Measurements from ENCODE around the gene KLHL30.
"Not testable (repeated sequence)": the region's sequence is repeated elsewhere in the genome, so short reads cannot be mapped to it uniquely, and the experiment has no call there.

The KLHL30 gene

DNA sequence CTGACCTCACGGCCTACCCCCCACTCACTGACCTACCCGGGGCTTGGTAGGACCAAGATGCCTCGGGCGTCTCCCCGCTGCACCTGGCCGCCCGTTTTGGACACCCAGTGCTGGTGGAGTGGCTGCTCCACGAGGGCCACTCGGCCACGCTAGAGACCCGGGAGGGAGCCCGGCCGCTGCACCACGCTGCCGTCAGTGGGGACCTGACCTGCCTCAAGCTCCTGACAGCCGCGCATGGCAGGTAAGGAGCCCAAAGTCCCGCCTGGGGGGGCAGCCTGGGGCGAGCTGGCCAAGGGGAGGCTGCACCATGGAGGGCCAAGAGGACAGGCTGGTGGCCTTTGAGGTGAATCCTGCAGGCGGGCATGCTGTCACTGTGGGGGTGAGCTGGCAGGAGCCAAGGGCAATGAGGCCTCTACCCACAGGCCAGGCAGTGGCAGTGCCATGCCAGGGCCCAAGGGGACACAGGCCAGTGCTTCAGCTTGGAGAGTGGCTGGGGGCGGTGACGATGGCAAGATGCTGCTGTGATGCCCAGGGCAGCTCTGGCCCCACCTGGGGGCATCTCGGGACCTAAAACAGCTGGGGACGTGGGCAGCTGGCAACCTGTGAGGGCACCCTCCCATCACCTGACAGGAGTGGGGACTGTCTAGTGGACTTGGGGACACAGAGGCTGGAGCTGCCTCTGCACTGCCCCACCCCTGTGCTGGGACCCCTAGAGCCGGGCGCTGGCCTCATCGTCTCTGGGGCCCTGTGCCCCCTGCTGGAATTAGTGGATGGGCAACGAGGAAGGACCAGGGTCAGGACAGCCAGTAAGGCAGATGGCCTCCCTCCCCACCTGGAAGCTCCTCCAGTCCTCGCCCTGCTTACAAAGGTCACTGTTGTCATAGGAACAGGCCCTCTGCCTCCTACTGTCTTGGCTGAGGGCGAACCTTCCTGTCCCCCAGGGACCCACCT lies 36.3 kb upstream of the KLHL30 start:
- DNase-seq (ENCODE audit: low read depth, low spot score) = no peak

DNA sequence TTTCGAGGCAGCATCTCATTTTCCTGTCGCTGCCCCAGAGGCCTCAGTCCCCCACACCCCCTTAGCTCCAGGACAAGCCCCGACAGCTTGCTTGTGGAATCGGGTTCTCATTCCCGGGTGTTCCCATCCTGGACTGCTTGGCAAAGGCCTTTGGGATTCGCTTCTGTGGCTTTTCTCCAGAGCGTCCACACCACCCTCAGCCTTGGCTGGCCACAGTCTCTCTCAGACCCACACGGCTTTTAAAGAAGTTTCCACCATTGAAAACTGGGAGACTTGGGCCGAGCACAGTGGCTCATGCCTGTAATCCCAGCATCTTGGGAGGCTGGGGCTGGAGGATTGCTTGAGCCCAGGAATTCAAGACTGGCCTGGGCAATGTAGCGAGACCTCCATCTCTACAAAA lies 35.6 kb upstream of the KLHL30 start:
- no peak for DNase-seq (ENCODE audit: low read depth, low spot score)

DNA sequence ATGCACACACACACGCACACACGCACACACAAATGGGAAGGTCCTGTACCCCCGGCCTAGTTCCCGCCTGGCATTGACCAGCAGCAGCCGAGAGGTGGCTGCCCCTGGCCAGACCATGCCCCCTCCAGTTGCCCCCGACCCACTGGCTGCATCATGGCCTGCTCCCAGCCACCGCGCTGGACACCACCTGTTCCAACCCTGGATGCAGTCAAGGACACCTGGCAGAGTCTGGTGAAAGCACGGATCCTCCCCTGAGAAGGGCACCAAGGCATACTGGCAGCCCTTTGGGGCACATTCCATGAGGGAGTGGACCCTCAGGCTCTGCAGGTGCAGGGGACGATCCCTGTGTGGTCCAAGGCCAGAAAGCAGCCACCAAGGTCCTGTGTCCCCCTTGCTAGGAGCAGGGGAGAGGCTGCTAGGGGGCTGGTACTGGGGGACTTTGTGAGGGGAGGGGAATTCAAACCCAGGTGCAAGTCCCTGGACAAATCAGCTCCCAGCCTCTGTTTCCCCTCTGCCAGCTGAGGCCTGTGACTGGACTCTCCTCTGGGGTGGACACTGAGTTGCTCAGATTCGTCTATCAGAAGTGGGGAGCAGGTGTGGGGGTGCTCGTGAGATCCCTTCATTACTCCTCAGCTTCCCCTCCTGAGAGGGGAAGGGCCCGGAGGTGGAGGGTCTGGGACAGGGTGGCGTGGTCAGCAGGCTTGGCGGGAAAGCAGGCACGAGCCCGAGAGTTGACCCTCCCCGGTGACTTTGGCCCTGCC lies 34.8 kb upstream of the KLHL30 start:
- no peak for DNase-seq (ENCODE audit: low read depth, low spot score)

DNA sequence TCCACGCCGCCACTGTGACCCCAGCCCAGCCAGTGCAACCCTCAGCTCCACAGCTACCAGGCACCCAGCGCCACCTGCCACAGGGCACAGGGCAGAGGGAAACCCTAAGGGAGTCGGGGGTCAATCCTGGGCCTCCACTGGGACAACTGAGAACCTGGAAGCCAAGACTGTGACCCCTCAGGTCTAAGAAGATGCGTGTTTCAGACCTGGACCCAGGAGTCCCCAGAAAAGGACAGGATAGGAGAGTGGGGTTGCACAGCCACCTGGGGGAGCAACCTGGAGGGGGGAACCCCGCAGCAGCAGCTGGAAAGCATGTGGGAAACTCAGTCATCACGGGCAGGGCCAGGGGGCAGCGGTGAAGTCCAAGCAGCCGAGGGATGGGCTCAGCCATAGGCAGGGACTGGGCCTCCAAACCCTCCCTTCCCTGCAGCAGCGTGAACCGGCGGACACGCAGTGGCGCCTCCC lies 34.2 kb upstream of the KLHL30 start:
- no peak for DNase-seq (ENCODE audit: low read depth, low spot score)

DNA sequence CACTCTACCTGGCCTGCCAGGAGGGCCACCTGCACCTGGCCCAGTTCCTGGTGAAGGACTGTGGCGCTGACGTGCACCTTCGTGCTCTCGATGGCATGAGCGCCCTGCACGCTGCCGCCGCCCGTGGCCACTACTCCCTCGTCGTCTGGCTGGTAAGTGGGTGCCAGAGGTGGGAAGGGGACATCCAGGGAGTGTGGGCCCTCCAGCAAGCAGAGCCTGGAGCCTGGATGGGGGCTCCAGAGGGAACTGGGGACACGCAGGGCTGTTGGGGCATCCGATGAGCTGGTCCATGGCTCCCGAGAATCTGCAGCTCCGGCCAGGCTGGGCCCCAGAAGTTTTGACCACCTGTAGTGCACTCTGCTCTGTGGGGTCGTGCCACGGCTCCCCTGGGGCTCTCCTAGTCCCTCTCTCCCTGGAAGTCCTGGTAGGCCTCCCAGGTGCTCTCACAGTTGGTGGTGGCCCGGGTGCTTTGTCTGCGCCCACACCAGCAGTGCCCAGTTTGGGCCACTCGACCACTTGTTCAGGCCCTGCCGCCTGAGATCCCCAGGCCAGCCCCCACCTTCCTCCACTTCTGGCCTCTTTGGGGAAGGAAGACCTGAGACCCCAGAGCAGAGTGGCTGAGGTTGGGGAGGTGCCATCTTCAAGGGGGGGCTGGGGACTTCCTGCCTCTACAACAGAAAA lies 33.6 kb upstream of the KLHL30 start:
- DNase-seq (ENCODE audit: low read depth, low spot score) = no peak

DNA sequence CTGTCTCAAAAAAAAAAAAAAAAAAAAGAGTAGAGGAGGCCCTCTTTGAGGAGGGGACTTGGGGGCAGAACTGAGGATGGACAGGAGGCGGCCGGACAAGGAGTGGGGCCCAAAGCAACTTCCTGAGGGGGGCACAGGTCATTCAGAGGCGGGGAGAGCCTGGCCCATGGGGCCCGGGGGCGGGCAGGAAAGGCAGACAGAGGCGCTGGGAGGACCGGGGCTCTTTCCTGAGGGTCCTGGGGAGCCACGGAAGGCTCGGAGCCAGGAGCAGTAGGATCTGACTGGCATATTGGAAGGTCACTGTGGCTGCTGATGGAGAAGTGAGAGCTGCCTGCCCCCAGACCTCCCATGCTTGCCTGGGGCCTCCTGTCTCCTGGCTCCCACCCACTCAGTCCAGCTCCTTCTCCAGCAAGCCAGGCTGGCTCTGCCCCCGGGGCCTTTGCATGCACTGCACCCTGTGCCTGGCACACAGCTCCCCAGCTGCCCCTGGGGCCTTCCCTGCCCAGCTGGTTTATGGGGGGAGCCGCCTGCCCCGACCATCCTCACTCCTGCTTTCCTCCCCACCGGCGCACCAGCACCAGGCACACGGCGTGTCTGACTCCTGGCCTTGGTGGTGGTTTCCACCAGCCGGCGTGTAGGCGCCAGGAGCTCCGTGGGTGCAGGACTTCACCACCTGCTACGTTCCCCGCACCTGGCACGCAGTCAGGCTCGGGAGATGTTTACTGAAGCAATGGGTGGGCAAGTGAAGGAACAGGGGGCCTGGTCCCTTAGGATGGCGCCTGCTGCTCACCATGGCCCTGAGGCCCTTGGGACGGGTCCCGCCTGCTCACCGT lies 32.7 kb upstream of the KLHL30 start:
- DNase-seq (ENCODE audit: low read depth, low spot score) = no peak

DNA sequence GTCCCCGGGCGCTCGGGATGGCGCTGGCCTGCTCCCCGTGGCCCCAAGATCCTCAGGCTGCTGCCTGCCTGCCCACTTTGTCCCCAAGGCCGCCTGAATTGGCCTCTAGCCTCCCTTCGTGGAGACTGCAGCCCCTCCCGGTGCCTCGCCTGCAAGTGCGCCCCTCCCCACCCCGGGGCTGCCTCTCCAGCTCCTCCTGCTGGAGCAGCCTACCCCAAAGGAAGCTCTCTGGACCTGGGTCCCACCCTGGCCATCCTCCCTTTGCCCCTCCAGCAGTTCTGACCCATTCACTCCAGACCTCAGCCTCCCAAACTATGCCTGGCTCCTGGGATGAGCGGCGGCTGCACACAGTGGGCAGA lies 32.1 kb upstream of the KLHL30 start:
- no peak for DNase-seq (ENCODE audit: low read depth, low spot score)

DNA sequence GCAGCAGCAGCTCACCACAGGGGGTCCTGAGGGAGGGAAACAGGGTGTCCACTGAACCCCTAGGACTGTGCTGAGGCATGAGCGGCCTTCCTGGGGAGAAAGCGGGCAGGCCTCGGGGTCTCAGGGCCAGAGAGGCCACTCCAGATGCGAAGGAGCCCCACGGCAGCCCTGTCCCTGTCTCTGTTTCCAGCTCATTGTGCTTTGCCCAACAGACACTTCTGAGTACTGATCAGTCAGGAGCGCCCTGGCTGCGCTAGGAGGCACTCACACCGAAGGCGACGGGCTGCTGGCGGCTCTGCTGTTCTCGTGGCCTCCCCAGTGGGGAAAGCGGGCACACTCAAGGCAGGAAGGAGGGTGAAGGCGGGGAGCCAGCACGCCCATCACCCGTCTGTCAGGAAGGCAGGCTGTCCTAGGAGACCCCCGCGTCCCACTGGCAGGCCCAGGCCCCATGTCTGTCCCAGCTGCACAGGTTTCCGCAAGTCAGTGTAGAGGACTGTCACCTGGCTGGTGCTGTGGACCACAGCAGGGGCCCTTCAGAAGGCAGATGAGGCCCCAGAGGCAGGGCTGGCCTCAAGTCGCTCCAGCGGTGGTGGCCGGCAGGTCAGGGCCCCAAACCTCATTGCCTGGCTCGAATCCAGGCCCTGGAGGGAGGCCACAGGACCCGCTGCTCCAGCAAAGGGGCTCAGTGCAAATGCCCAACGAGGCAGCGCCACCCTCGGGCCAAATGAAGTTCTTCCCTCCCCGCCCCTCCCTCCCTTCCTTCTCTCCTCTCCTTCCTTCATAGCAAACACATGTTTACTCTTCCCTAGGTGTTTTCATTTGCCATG lies 31.6 kb upstream of the KLHL30 start:
- DNase-seq (ENCODE audit: low read depth, low spot score) = no peak

DNA sequence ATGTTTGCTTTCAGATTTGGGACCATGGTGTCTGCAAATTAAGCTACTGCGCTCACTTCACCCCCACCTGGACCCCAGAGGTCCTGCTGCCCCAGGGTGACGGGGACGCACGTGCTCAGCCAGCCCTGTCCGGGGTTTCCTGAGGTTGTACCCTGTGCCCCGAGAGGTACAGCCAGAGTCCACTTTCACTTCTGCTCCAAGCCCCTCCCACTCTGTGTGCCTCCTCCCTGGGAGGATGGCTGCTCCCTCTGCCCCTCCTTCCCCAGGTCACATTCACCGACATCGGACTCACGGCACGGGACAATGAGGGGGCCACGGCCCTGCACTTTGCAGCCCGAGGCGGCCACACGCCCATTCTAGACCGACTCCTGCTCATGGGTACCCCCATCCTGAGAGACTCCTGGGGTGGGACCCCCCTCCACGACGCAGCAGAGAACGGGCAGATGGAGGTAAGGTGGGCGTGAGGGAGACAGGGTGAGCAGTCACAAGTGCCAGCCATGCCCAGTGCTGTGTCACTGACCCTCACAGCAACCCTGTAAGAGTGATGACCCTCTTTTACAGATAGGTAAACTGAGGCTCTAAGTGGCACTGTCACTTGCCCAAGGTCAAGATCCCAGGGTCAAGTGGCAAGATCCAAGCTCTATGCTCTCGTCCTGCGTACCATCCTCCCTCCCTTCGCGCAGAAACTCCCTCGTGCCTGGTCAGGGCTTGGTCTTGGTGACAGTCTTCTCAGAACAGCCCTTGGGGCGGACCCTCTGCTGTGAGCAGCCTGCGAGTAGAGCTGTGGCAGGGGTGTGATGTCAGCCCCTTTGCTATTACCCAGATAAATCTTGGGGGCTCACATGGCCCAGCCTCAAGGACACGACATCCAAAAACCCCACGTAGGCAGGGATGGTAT lies 30.7 kb upstream of the KLHL30 start:
- no peak for DNase-seq (ENCODE audit: low read depth, low spot score)

DNA sequence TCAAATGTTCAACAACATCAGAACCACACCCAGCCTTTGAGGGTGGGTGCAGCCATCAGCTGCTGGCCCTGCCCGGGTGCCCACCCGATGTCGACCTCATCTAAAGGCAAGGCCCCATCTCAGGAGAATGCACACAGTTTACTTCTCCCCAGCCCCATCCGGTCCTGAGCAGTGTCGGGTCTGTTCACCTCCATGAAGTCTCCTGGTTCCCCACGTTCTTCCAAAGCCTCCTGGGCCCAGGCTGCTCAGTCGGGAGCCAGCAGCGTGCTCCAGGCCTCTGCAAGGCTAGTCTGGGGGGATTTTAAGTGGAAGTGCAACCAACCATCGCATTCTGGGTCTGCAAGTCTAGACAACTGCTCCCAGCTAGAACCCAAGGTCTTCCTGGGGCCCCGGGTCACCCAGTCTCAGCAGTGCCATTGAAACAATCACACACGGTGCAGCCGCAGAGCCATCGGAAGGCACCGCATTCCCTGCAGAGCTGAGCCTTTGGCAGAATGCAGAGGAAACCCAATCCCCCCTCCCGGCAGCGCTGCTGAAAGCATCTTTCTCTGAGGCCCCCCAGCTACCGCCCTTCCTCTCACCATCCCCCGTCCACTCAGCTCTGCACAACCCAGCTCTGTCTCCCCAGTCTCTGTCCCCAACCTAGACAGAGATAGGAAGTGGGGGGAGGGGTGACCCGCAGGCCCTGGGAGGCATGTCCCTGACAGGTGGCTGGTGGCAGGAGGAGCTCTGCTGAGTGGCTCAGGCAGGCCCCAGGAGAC lies 29.9 kb upstream of the KLHL30 start:
- no peak for DNase-seq (ENCODE audit: low read depth, low spot score)

DNA sequence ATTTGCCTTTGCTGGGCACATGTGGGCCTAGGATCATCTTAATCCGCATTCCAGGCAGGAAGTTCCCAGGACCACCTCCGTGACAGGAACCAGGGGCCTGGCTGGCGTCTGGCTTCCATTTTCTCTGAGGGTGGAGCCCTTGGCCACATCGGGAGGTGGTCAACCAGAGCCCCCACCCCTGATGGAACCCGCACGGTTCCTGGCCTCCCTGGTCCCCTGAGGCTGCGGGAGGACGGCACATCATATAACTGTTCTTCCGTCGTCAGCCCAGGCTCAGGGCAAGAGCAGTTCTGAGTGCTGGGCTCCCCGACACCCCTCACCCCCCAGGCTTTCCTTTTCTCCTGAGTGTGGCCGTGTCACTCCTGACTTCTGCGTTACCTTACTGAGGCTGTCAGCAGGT lies 24.9 kb upstream of the KLHL30 start:
- no peak for DNase-seq (ENCODE audit: low read depth, low spot score)

DNA sequence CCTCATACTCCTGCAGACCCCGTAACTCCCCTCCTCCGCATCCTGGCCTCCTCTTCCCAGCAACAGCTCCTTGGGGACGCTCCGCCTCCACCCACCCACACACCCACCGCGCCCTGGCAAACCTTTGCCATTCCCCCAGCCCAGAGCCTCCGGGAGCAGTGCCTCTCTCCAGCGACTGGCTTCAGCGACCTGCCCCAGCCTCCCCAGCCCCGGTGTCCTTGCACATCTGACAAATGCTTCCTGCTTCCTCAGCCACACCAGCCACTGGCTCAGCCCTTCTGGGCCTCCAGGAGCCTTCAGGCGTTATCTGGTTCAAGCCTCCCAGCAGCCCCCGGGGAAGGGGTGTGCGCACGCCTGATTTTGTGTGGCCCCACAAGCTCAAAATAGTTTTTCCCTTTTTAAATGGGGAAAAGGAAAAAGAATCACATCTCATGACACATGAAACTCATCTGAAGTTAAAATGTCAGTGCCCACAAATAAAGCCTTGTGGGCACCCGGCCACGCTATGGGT lies 24.1 kb upstream of the KLHL30 start:
- no peak for DNase-seq (ENCODE audit: low read depth, low spot score)

DNA sequence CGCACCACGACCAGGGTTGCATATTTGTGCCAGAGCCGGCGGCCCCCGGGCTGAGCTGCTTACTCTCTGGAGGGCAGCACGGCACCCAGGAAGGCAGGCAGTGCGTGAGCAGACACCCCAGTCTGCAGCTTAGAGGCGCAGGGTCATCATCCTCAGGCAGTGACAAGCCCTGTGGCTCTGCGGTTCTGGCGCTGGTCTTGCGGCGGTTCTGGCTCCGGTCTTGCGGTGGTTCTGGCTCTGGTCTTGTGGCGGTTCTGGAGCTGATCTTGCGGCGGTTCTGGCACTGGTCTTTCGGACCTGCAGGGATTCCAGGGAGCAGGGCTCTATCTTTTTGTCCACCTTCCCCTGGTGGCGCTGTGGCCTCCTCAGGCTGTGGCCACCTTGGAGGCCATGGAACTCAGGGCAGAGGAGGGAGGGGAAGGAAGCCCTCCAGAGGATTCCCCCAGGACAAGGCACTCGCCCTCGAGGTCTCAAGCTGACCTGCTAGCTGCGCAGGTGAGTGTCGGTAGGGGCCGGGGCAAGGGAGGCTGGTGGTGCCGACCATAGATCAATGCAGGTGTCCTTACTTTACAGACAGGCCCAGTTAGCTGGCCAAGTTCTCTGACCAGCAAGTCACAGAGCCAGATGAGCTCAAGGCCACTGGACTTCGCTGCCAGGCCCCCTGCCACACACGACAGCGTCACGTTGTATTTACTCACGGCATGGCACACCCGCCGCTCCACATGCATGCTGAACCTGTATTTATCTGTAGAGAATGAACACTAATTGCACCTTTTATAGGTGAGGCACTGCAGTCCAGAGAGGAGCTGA lies 23.4 kb upstream of the KLHL30 start:
- no peak for DNase-seq (ENCODE audit: low read depth, low spot score)

DNA sequence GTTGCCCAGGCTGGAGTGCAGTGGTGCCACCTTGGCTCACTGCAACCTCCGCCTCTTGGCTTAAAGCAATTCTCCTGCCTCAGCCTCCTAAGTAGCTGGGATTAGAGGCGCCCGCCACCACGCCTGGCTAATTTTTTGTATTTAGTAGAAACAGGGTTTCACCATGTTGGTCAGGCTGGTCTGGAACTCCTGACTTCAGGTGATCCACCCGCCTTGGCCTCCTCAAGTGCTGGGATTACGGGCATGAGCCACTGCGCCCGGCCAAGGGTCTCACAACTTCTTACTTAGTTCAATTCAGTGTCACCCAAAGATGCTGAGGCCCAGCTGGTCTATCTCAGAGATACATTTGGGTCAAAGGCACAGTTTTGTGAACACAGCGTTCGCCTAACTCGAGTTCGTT lies 22.8 kb upstream of the KLHL30 start:
- not testable (repeated sequence) for DNase-seq (ENCODE audit: low read depth, low spot score)

DNA sequence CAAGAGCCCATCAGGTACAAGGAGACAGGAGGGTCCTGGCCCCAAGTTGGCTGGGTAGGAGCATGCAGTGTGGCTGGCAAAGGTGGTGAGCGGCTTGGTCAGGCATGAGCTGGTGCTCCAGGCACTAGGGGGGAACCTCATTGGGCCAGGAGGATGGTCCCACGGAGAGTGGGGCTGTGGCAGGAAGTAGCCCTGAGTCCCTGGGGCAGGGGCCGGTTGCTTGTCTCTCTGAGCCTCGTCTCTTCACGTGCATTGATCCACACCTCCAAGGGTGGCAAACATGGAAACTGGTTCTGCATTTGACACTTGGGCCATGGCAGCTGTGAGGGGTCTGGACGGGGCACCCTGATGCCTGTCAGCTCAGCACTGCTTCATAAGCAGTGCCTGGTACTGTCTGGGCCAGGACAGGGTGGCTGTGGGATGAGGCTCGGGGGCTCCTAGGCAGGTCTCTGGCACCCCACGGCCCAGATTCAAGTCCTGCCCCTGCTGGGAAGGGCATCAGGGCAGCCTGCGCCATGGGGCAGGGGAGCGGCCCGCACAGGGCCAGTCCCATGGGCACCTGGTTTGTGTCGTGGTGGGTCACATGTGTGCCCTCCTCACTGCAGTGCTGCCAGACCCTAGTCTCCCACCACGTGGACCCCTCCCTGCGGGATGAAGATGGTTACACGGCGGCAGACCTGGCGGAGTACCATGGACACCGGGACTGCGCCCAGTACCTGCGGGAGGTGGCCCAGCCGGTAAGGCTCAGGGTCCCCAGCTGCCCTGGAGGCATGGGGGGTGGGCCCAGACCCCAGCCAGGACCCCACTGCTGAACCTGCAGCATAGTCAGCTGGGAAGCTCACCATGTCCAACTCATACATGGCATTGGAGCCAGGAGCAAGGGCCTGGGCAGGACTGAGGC lies 21.9 kb upstream of the KLHL30 start:
- DNase-seq (ENCODE audit: low read depth, low spot score) = no peak

All from activated CD4-positive, CD25-positive, alpha-beta regulatory T cell treated with anti-CD3 and anti-CD28 coated beads, Interleukin-2, amount 50 U/mL, for 16 hours (primary cell).